Activated CD4-positive, CD25-positive, alpha-beta regulatory T cell (primary cell): Measurements from ENCODE around the gene VCAM1.

Experiments
- DNase-seq, 4 experiments: peaks; one replicate each; lab custom pipeline; 2025; lab: John Stamatoyannopoulos, UW

VCAM1 gene

DNA sequence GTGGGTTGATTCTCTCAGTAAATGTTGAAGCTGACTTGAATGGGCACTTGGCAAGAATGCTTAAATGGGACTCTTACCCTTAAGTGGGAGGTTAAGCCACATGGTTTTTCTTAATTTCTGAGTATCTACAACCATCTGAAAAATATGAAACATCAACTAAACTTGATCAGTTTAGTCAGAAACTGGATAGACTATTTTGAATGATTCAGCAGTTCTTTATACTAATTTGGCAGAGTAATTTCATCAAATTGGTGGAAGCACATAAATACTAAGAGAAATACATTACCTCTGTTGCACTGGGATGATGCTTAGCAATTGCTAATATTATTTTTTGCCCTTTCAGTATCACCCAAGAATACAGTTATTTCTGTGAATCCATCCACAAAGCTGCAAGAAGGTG lies 4.7 kb downstream of the VCAM1 start:
- DNase-seq, result no peak

DNA sequence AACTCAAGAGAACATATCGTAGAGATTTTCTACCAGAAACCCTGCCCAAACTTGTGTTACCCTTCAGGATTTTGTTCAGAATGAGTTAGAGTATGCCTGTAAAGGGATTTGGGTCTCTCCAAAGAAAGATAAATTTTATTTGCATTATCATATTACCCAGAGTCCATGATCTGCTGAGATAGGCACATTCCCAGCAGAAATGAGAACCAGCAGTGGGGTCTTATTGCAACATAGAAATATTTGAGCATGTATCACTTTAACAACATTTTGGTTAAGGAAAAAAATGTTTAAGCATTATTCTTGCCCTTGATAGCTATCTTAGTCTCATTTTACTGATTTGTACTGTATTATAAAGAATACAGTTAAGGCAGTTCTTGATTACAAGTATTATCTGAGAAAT lies 10.6 kb downstream of the VCAM1 start:
- no peak for DNase-seq

DNA sequence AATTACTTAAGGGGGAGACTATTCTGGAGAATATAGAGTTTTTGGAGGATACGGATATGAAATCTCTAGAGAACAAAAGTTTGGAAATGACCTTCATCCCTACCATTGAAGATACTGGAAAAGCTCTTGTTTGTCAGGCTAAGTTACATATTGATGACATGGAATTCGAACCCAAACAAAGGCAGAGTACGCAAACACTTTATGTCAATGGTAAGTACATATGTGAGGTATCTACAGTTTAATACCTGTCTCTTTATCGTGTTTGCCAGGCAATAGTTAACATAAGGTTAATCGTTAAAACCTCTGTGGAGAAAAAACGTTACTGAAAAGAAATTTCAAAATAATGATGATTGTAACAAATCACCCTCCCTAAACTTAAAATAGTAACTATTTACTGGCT lies 11.8 kb downstream of the VCAM1 start:
- DNase-seq, result no peak

DNA sequence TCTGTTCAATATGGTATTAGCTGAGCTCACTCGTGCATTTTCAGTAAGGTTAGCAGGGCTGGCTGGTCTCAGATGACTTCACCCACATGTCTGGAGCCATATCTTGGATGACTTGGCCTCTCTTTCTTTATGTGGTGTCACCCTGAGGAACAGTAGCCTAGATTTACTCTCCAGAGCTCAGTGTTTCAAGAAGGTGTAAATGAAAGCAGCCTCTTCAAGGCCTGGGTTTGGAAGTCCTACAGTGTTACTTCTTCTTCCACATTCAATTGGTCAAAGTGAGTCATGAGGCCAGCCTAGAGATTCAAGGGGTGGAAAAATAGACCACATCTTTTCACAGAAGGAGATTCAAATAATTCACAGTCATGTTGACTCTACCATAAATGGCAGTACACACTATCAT lies 12.2 kb downstream of the VCAM1 start:
- no peak for DNase-seq

DNA sequence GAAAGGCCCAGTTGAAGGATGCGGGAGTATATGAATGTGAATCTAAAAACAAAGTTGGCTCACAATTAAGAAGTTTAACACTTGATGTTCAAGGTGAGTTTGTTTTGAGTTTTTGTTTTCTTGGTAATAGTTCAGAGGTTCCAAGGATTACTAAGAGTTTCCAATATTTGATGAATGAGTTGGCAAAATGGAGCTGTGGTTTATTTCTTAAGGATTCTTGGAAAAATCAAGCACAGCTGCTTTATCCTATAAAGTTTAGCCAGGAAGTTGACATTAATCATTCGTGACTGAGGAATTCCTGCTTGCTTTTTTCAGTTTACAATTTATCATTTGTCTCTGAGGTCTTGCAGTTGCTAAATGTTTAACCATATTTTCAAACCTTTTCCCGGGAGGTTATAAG lies 15.1 kb downstream of the VCAM1 start:
- no peak for DNase-seq

DNA sequence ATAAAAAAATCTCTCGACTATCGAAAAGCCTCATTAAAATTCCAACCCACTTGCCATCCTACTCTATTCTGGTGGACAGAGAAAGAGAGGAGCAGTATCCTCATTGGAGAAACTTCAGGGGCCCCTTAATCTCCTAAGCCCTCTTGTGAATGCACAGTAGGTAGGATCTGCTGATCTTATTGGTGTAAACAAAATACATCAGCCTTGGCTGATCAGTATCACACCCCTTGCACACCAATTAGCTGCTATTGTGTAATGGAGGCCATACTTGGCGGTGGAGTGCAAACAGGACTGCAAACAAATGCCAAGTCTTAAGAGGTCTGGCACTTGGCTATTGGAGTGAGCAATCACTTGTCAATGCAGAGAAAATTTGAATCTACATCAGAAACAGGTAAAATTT lies 15.7 kb downstream of the VCAM1 start:
- no peak for DNase-seq

DNA sequence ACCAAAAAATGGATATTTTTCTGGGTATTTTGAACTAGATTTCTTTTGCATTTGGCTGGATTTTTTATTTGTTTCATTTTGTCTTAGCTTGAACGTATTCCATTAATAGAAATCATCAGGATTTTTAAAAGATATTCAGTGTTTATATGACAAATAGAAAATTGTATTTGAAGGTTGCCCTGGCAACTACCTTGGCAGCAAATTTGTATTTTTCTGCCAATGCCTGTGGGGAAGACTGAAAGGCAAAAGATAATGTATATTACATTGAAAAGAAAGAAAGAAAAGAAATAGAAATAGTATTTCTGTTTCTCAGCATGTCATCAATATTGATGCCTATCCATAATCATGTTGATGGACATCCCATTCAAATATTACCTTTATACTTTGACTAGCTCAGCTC lies 16.8 kb downstream of the VCAM1 start:
- DNase-seq, result no peak

DNA sequence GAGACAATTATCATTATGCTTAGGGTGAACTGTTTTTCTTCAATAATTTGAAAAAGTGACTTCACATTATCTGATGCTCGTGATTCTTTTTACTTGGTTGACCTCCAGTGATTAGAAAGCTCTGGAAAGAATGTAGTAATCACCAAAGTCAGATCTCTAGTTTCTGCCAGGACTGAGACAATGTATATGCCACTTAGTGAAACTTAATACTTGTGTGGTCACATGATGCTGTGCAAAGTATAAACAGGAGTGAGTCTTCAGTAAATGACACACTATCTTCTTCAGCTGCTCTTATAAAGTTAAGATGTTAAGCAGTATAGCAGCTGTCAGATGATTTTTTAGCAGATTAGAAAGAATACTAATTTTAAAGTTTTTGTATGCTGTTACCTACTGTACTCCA lies 17.2 kb downstream of the VCAM1 start:
- DNase-seq, result no peak

DNA sequence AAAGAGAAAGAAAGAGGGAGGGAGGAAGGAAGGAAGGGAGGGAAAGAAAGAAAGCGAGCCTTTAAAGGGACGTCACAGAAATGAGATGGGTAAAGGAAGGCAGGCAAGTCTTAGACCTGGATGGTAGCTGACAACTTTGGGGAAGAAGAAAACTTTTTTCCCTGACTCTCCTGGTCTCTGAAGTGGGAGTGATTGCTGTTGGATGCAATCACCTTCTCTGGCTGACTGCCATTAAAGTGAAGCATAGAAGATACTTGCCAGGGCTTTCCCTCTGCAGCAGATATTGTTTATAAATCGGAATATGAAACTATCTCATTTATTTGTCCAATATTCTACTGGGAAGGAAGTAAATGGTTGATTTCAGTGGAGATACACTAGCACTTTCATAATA lies 27.0 kb downstream of the VCAM1 start:
- no peak for DNase-seq

DNA sequence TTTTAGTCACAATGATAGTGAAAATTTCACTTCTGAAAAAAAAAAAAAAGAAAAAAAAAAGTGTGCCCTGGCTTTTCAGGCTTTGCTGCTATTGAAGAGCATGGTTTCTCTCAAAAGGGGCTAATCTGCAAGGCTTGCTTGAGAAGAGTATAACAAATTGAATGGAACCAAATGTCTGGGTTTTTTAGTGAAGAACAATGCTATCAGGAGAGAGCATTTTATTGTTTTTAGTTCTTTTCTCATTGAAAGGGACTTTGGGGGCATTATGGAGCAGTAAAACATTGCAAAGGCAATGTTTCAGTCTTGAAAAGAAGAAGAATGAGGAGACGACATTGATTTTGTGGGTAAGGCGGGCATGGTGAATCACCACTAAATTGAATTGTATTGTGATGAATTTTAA lies 28.2 kb downstream of the VCAM1 start:
- DNase-seq, result no peak

DNA sequence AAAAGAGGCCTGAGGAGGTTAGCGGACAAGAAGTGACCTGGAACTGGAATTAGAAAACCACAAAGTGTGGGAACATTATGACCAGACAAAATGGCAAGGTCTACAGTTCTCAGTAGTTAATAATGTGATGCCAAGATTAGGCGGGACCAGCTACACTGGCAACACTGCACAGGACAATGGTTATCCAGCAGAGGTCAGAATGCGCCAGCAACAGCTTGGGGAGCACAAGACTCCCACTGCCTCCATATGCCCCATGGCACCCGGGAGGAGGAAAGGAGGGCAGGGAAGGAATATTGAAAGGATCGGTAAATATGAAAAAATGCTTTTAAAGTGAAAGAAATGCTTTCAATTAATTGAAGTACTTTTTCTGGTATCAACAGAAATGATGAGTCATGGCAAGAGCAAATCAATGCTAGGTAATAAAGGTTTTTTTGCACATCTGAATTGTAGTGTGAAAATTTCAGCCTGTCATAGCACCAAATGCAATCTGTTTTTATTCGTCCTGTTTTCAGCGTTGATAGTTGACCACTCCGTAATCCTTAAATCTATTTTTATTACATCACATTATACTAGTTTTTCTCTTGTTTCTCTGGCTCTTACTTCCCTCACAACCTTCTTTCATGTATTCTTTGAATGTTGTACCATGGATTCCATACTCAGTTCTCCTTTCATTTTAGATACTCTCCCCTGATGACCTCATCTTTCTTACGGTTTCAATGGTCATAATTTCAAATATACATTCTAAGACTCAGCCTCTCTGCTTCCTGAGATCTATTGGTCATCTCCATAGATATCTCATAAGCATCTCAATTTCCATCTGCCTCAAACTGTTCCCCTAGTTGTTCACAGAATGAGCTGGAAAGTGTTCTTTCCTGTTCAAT lies 30.7 kb downstream of the VCAM1 start:
- DNase-seq, result no peak

DNA sequence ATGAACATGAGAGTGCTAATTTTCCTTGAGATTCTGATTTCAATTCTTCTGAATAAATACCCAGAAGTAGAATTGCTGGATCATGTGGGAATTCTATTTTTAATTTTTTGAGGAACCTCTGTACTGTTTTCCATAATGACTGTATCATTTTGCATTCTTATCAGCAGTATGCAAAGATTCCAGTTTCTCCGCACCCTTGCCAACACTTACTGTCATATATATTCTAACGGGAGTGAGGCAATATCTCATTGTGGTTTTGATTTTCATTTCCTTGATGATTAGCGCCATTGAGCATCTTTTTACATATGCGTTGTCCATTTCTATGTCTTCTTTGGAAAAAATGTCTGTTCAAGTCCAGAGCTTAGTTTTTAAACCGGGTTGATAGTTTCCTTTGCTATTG lies 33.2 kb downstream of the VCAM1 start:
- DNase-seq, result no peak

DNA sequence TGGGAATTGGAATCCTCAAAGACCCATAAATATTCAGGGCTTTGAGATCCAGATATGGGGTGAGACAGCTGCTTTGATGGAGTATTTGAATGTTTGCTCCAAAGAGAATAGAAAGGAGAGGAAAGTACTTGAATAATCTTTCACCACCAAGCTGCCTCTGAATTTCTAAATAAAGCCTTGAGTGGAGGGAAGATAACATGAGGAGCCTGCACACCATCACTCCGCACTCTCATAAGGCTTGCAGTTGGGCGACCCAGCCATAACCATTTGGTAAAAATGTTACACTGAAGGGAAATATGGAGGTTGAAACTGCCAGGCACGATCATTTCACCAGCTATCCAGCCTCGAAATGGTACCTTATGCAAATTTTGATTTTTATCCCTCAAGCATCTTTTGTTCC lies 38.4 kb downstream of the VCAM1 start:
- no peak for DNase-seq

DNA sequence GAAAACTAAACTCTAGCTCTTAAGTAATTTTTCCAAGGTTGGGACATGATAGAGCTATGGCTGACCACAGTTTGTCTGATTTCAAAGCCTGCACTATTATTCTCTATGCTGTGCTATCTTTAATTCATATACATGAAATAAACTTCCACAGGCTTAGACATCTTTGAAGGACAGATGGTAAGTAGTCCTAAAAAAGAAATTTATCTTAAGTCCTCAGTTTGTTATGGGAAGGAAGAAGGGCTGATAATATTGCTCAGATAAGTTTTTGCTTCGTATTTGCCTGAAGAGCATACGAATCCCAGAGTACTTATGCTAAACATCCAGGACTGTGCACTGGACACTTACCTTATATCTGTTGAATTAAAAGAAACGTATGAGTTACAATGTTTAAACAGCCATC lies 39.6 kb downstream of the VCAM1 start:
- DNase-seq, result no peak

DNA sequence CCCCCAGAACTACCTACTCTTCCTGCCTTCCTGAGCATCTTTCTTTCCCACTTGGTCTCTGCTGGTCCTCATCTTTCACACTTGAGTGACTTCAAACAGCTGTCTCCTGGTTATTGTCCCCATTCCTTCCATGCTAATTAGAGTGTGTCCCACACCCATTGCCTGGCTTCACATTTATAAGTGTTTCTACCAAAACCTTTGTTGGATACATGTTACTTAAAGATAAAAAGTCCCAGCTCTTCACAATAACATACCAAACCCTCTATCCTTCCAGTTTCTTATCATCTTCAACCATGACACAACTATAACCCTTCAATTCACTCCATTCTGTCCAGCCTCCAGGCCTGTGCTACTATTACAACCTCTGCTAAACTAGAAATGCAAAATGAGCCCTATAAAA lies 41.0 kb downstream of the VCAM1 start:
- DNase-seq, result no peak

DNA sequence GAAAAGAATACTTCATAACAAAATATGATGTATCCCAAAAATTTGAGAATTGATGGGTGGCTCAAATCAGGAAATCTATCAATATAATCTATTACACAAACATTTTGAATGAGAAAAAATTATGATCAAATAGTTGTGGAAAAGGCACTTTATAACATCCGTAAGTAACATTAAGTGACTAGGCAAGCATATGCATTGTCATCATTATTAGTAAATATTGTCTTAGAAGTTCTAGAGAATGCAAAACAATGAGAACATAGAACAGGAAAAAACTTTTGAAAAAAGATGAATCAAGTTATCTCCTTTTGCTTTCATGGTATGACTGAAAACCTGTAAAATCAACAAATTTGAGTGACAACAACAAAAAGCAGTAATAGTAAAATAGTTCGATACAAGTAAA lies 42.9 kb downstream of the VCAM1 start:
- DNase-seq, result no peak

DNA sequence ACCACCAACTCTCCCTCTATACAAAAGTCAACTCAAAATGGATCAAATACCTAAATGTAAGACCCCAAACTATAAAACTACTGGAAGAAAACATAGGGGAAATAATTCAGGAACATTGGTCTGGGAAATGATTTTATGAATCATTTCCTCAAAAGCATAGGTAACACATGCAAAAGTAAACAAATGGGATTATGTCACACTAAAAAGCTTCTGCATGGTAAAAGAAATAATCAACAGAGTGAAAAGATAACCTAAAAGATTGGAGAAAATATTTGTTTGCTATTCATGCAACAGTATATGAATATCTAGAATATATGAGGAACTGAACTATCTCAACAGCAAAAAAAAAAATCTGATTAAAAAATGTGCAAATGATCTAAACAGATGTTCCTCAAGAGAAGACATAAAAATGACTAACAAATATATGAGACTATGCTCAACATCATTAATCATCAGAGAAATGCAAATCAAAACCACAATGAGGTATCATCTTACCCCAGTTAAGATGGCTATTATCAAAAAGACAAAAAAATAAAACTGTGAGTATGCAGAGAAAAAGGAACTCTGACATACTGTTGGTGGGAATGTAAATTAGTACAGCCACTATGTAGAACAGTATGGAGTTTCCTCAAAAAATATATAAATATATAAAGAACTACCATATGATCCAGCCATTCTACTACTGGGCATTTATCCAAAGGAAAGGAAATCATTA lies 47.8 kb downstream of the VCAM1 start:
- no peak for DNase-seq

DNA sequence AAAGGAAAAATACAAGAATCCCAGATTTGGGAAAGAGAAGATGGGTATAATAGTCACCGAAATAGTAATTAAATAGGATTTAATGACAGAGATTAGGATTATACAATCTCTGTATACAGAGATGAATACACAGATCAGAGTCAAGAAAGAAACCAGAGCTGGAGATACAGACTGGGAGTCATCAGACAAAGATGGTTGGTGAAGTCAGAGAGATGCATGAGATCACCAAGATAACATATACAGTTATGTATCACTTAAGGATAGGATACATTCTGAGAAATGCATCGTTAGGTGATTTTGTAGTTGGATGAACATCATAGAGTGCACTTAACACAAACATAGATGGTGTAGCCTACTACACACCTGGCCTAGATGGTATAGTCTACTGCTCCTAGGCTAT lies 49.8 kb downstream of the VCAM1 start:
- DNase-seq, result no peak

DNA sequence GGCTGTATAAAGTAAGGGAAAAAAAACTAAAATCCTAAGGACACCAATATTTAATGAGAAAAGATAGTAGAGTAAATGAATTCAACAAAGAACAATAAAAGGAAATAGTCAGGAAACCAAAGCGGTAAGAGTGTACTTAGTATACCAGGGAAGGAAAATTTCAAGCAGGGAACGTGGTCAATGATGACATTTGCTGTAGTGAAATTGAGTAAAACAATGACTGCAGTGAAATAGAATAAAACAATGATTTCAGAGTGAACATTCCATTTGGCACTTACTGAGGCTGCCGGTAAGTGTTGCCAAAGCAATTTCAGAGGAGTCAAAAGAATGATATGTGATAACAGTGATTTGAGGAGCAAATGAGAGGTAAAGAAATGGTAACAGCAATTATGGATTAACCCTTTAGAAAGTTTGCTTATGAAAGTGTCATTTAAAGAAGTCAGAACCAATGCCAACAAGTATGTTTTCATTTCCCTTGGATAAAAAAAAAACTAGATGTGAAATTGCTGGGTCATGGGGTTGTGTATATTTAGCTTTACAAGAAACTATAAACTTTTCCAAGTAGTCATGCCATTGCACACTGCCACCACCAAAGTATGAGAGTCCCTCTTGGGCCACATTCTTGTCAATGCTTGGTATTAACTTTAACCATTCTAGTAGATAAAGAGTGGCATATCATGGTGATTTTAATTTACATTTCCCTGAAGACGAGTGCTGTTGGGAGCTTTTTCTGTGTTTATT lies 50.5 kb downstream of the VCAM1 start:
- DNase-seq, result no peak

DNA sequence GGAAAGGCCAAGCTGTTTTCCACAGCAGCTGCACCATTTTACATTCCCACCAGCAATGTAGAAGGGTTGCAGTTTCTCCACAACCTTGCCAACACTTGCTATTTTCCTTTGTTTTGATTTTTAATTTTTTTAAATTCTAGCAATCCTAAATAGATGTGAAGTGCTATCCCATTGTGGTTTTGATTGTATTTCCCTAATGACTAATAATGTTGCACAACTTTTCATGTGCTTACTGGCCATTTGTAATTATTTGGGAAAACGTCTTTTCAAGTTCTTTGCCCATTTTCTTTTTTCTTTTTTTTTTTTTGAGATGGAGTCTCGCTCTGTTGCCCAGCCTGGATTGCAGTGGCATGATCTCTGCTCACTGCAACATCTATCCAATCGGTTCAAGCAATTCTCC lies 53.9 kb downstream of the VCAM1 start:
- DNase-seq, result no peak

DNA sequence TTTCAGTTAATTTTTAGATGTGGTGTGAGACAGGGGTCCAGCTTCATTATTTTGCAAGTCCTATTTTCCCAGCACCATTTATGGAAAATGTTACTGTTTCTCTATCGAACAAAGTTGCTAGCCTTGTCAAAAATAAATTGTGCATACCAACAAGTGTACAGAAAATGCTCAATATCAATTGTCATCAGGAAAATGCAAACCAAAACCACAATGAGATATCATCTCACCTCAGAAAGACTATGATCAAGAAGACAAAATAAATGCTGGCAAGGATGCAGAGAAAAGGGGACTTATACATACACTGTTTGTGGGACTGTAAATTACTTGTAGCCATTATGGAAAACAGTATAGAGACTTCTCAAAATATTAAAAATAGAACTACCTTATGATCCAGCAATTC lies 54.8 kb downstream of the VCAM1 start:
- DNase-seq, result no peak

DNA sequence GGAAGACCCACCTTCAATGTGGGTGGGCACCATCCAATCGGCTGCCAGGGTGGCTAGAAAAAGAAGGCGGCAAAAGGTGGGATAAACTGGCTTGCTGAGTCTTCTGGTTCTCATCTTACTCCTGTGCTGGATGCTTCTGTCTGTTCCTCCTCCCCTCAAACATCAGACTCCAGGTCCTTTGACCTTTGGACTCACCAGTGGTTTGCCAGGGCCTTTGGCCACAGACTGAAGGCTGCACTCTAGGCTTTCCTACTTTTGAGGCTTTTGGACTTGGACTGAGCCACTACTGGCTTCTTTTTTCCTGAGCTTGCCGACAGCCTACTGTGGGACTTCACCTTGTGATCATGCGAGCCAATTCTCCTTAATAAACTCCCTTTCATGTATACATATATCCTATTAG lies 55.9 kb downstream of the VCAM1 start:
- DNase-seq, result no peak

DNA sequence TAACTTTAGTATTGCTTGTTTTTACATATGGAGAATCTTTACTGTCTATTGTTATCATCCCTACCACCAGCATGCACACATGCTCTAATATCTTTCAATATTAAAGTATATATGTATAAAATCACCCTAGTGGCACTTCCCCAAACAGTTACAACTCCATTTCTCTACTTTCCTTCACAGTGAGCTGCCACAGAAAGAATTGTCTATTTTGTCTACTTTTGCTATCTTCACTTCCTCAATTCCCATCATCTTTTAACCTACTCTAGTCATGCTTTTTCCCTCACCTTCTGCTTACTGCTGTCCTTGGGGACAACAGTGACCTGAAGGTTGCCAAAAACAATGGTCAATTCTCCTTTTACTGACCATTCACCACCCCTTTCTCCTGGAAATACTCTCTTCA lies 59.2 kb downstream of the VCAM1 start:
- DNase-seq, result no peak
